CD4-positive, CD25-positive, alpha-beta regulatory T cell (primary cell): ENCODE measurements around the gene OSBP2. TPM values are rescaled to one million over a fixed set of nuclear protein-coding genes. Genes with fewer than 3 reads are reported as not detected.

Source experiments
- ATAC-seq, 2 donors: fragments of 150-1000 bp; cut with Tn5 transposase; one replicate each; pipeline ENCODE4 v1.10.0; 2021; ENCODE audit warnings: low read depth in 2 of 2, moderate number of reproducible peaks in 2 of 2, moderate library complexity in 1 of 2
- DNase-seq, 3 donors: peaks; one replicate each; pipeline versions ENCODE4 v3.0.0 to v3.0.0-alpha.2; 2012 to 2022; ENCODE audit warnings: mixed read lengths in 1 of 3
- H3K27ac ChIP-seq: one replicate; pipeline ENCODE4 v1.7.0; 2013; ENCODE audit warnings: mild to moderate bottlenecking, low read length; ENCODE audit not compliant: insufficient read depth, poor library complexity, severe bottlenecking
- H3K27me3 ChIP-seq: one replicate; pipeline ENCODE4 v1.7.0; 2013; ENCODE audit warnings: low read length; ENCODE audit not compliant: control insufficient read depth, insufficient read depth
- H3K36me3 ChIP-seq: one replicate; pipeline ENCODE4 v1.7.0; 2013; ENCODE audit warnings: mild to moderate bottlenecking, low read length, moderate library complexity; ENCODE audit not compliant: control insufficient read depth, insufficient read depth
- H3K4me1 ChIP-seq: 2 replicates; pipeline ENCODE4 v1.7.0; 2013; ENCODE audit warnings: mild to moderate bottlenecking, low read length; ENCODE audit not compliant: insufficient read depth, control insufficient read depth, poor library complexity, severe bottlenecking
- H3K4me3 ChIP-seq: one replicate; pipeline ENCODE4 v1.7.0; 2013; ENCODE audit warnings: low read depth, mild to moderate bottlenecking, low read length, moderate library complexity
- H3K9me3 ChIP-seq, 2 experiments: 1 replicate in 1 of 2; 2 replicates in 1 of 2; pipeline ENCODE4 v1.7.0; 2013; ENCODE audit warnings: low read length in 2 of 2, mild to moderate bottlenecking in 1 of 2, moderate library complexity in 1 of 2; ENCODE audit not compliant: control insufficient read depth in 2 of 2
- H3K27ac Mint-ChIP-seq, 3 donors: one replicate each; pipeline ENCODE4 v1.8.0; 2020 to 2022; ENCODE audit warnings: mild to moderate bottlenecking in 3 of 3, mixed read lengths in 3 of 3, moderate library complexity in 2 of 3
- H3K27me3 Mint-ChIP-seq: one replicate; pipeline ENCODE4 v1.8.0; 2022; ENCODE audit warnings: mild to moderate bottlenecking, mixed read lengths
- H3K36me3 Mint-ChIP-seq: one replicate; pipeline ENCODE4 v1.8.0; 2020; ENCODE audit warnings: mixed read lengths
- H3K4me1 Mint-ChIP-seq, 4 donors: one replicate each; pipeline ENCODE4 v1.8.0; 2020 to 2022; ENCODE audit warnings: mixed read lengths in 4 of 4, mild to moderate bottlenecking in 1 of 4
- H3K4me3 Mint-ChIP-seq, 4 donors: one replicate each; pipeline ENCODE4 v1.8.0; 2020 to 2022; ENCODE audit warnings: mild to moderate bottlenecking in 4 of 4, mixed read lengths in 4 of 4, moderate library complexity in 3 of 4
- H3K9me3 Mint-ChIP-seq, 7 donors: one replicate each; pipeline ENCODE4 v1.8.0; 2020 to 2022; ENCODE audit warnings: mixed read lengths in 7 of 7, mild to moderate bottlenecking in 3 of 7, moderate library complexity in 2 of 7
- polyA plus RNA-seq, 4 donors: library from polyadenylated mRNA; unstranded; fragments of 300-500 nt; fragmentation: Illumina TruSeq; gene quantifications; one replicate each; pipeline ENCODE4 v1.2.3, GENCODE V29; 2021
- total RNA-seq: library from RNA; stranded (reverse); gene quantifications from one replicate; pipeline ENCODE4 v1.2.3, GENCODE V29; 2022

Gene OSBP2
- total and polyA plus RNA-seq, 5 donors from 2014 or later = 0.86 to 9.9 (median 1.7) TPM

DNA sequence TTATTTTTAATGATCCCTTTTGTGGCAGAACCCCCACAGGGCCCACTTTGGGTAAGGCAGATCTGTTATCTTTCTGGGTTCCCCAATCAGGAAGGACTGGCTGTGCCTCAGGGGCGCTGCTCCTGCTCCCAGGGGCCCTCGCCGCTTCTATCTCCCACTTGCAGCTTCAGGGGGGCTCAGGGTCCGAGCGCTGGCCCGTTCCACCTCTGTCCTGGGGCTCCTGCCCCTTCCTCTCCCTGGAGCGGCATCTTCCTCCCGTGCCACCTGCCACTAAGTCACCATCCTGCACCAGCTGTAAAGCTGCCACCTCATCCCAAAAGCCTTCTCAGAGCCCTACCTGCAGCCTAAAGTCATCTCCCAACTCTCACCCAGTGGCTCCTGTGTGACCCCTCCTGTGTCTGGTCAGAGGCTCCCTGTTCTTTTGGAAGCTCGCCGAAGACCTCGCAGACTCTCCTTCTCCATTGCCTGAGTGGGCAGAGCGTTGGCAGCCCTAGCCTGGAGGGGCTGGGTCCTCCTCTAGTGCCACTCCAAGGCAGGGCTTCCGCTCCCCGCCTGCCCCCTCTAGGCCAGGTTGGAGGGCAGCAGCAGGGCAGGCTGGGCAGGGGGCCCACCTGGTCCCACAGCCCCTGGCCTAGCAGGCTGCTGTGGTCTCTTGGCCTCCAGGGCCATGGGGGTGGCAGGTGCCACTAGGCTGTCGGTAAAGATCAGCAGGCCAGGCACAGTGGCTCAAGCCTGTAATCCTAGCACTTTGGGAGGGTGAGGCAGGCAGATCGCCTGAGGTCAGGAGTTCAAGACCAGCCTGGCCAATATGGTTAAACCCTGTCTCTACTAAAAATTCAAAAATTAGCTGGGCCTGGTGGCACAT is 167.2 kb downstream of the OSBP2 start:
- Histone ChIP-seq H3K4me1 (no peaks in the 10 kb centered on the region), H3K9me3 (no peaks in the 10 kb centered on the region), H3K27ac (no peak overlapping the region), H3K27me3 (no peaks in the 10 kb centered on the region), H3K4me3 (no peak overlapping the region), H3K36me3 (no peaks in the 10 kb centered on the region)
- Mint-ChIP-seq H3K9me3 (no peaks in the 10 kb centered on the region), H3K4me3 (no peak overlapping the region), H3K4me1 (no peaks in the 10 kb centered on the region), H3K27ac (peak overlapping the region in 1 of 3 donors; percentile 75), H3K36me3 (no peaks in the 10 kb centered on the region), H3K27me3 (no peaks in the 10 kb centered on the region)
- DNase-seq (no peak), ATAC-seq (no peak)

DNA sequence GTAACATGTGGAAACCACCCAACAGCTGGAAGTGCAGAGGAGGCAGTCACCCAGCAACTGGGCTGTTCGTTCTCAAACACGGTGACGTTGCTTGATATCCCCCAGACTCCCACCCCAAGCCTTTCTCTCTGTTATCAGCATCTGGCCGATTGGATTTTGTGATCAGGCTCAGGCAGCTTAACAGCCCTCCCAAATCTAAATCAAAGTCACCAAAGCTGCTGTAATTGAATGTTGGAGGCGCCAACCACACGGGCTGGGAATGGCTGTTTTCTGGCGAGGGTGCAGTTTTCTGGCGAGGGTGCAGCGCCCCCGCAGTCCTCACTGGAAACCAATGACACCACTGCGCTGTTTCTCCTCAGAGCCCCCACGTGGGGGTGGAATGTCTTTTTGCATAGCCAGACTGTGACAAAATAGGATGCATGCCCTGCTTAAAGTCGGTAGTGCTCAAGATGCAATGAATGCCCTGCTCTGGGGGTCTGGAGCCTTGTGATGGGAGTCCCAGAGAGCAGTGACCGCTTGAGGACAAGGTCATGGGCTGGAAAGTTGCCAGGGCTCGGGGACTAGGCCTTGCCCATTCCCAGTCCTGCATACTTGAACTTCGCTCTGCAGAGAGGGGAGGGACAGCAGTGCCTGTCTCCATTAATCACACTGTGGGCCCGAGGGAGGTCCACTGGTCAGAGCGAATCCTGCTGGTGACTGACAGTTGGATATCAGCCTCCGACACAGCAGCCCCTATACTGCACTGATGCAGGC is 168.6 kb downstream of the OSBP2 start:
- H3K4me1 ChIP-seq = no peaks in the 10 kb centered on the region
- Mint-ChIP-seq H3K27ac (no peak overlapping the region), H3K4me3 (no peak overlapping the region), H3K4me1 (no peaks in the 10 kb centered on the region), H3K9me3 (no peaks in the 10 kb centered on the region), H3K36me3 (no peaks in the 10 kb centered on the region), H3K27me3 (no peaks in the 10 kb centered on the region)
- no peak for DNase-seq
- no peak overlapping the region for H3K27ac ChIP-seq
- no peak overlapping the region for H3K4me3 ChIP-seq
- H3K27me3 ChIP-seq = no peaks in the 10 kb centered on the region
- no peaks in the 10 kb centered on the region for H3K9me3 ChIP-seq
- no peak for ATAC-seq
- no peaks in the 10 kb centered on the region for H3K36me3 ChIP-seq

DNA sequence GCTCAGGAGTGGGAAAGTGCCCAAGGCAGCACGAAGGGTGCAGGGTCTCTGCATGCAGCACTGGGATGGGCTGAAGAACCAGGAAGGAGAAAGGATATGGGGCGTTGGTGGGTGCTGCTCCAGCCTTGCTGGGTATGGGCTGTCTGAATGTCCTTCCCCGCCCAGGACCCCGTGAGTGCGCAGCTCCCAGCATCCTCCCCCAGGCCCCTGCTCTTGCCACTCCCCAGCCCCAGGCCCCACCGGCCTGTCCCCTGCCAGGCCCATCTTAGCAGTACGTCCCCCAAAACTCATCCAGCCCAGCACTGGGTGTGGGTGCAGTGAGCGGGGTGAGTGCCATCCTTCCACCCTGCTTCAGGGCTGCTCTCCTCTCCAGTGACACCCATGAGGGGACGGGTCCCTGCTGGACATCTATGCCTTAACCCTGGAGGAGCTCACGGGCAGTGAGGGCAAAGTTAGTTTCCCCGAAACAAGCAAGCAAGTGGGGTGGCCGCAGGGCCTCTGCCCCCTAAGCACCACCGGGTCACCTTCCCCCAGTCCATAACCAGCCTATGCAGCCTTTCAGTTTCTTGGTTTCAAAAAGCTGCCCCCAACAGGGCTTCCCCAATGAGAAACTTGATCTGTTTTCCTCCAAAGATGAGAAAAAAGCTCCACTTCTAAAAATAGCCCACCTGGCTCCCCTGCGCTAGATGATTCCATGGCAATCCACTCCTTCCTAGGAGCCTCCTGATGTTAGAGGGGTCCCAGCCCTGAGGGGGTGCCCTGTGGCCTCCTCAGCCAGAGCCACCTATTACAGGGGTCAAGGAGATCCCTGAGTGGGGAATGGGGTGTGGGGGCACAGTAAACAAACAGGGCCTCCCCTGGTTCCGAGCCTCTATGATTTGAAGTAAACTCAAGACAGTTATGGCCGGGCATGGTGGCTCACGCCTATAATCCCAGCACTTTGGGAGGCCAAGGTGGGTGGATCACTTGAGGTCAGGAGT is 170.1 kb downstream of the OSBP2 start:
- H3K27me3 Mint-ChIP-seq = no peaks in the 10 kb centered on the region
- H3K9me3 Mint-ChIP-seq = no peaks in the 10 kb centered on the region
- H3K4me3 Mint-ChIP-seq = no peak overlapping the region
- H3K27ac ChIP-seq = no peak overlapping the region
- no peaks in the 10 kb centered on the region for H3K4me1 Mint-ChIP-seq
- DNase-seq = no peak
- H3K4me1 ChIP-seq = no peaks in the 10 kb centered on the region
- H3K27me3 ChIP-seq = no peaks in the 10 kb centered on the region
- H3K27ac Mint-ChIP-seq = peak overlapping the region in 1 of 3 donors; percentile 53
- no peak overlapping the region for H3K4me3 ChIP-seq
- H3K9me3 ChIP-seq = no peaks in the 10 kb centered on the region
- H3K36me3 Mint-ChIP-seq = no peaks in the 10 kb centered on the region
- H3K36me3 ChIP-seq = no peaks in the 10 kb centered on the region
- ATAC-seq = no peak

DNA sequence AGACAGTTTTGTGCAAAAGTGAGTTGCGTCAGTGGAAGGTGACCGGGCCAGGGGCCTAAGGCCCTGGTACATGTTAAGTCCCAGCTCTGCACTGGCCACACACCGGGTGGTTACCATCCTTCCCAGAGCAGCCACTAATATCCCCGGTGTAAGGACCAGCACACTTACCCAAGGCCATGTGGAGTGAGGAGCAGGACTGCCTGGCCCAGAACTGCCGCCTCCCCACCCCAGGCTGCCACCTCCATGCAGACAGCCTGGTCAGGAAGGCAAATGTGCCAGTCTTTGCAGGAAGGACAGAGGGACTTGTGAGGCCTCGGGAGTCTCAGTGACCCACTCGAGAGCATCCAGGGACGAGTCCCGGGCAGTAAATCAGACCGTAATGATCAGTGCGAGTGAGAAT is 171.0 kb downstream of the OSBP2 start:
- Mint-ChIP-seq H3K4me3 (no peak overlapping the region), H3K4me1 (no peaks in the 10 kb centered on the region), H3K27ac (peak overlapping the region in 1 of 3 donors; percentile 12), H3K36me3 (no peaks in the 10 kb centered on the region), H3K27me3 (no peaks in the 10 kb centered on the region), H3K9me3 (no peaks in the 10 kb centered on the region)
- no peaks in the 10 kb centered on the region for H3K27me3 ChIP-seq
- DNase-seq = no peak
- H3K4me3 ChIP-seq = no peak overlapping the region
- no peaks in the 10 kb centered on the region for H3K9me3 ChIP-seq
- no peaks in the 10 kb centered on the region for H3K4me1 ChIP-seq
- no peak for ATAC-seq
- H3K36me3 ChIP-seq = no peaks in the 10 kb centered on the region
- no peak overlapping the region for H3K27ac ChIP-seq

DNA sequence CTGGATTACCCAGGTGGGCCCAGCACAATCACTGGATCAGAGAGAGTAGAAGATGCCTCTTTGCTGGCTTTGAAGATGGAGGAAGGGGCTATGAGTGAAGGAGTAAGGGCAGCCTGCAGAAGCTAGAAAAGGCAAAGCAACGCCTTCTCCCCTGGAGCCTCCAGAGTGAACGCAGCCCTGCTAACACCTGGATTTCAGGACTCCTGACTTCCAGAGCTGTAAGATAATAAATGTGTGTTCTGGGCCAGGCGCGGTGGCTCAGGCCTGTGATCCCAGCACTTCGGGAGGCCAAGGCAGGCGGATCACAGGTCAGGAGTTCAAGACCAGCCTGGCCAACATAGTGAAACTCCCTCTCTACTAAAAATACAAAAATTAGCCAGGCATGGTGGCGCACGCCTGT is 171.5 kb downstream of the OSBP2 start:
- no peak overlapping the region for H3K27ac ChIP-seq
- no peaks in the 10 kb centered on the region for H3K36me3 Mint-ChIP-seq
- peak overlapping the region in 1 of 3 donors; percentile 12 for H3K27ac Mint-ChIP-seq
- no peaks in the 10 kb centered on the region for H3K9me3 Mint-ChIP-seq
- ATAC-seq = no peak
- H3K4me1 ChIP-seq = no peaks in the 10 kb centered on the region
- H3K4me3 Mint-ChIP-seq = no peak overlapping the region
- DNase-seq = no peak
- H3K36me3 ChIP-seq = no peaks in the 10 kb centered on the region
- H3K27me3 ChIP-seq = no peaks in the 10 kb centered on the region
- no peaks in the 10 kb centered on the region for H3K9me3 ChIP-seq
- H3K27me3 Mint-ChIP-seq = no peaks in the 10 kb centered on the region
- H3K4me1 Mint-ChIP-seq = no peaks in the 10 kb centered on the region
- H3K4me3 ChIP-seq = no peak overlapping the region

DNA sequence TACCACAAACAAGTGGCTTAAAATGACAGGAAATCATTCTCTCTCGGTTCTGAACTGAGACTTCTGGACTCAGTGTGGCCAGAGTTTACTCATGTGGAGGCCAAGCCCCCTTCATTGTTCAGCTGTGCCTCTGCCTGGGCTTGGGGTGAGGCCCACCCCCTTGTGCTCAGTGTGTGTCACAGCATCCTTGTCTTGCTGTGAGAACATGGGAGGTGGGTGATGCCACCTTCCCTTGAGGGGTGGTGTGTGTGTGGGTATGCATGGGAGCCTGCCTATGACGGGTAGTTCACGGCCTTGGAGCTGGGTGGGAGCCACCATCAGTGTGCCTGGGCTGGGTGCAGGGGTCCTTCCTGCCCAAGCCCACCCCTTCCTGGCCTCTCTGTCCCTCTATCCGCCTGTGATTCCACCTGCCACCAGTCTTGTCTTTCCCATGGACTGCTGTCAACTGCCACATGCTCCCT is 172.2 kb downstream of the OSBP2 start:
- ATAC-seq = peak in 1 of 2 donors; percentile 39
- no peaks in the 10 kb centered on the region for H3K27me3 Mint-ChIP-seq
- H3K27ac Mint-ChIP-seq = no peak overlapping the region
- H3K36me3 Mint-ChIP-seq = no peaks in the 10 kb centered on the region
- Histone ChIP-seq H3K4me3 (no peak overlapping the region), H3K4me1 (no peaks in the 10 kb centered on the region), H3K9me3 (no peaks in the 10 kb centered on the region), H3K27me3 (no peaks in the 10 kb centered on the region), H3K36me3 (no peaks in the 10 kb centered on the region), H3K27ac (no peak overlapping the region)
- H3K4me3 Mint-ChIP-seq = no peak overlapping the region
- no peak for DNase-seq
- no peaks in the 10 kb centered on the region for H3K9me3 Mint-ChIP-seq
- H3K4me1 Mint-ChIP-seq = no peaks in the 10 kb centered on the region
